Type B pancreatic cell (in vitro differentiated cells): ENCODE data around the gene MAP1S. TPM values are rescaled to one million over a fixed set of nuclear protein-coding genes. Genes with fewer than 3 reads are reported as not detected.

ENCODE experiments used
- DNase-seq: peaks from one replicate; pipeline ENCODE4 v3.0.0; 2021; ENCODE audit warnings: mixed read lengths; ENCODE audit not compliant: unreplicated experiment; ENCODE audit errors: extremely low spot score
- H3K27ac Mint-ChIP-seq: 2 replicates; pipeline ENCODE4 v1.8.0; 2021; ENCODE audit warnings: mild to moderate bottlenecking, mixed read lengths
- H3K27me3 Mint-ChIP-seq: 2 replicates; pipeline ENCODE4 v1.8.0; 2021; ENCODE audit warnings: mixed read lengths
- H3K36me3 Mint-ChIP-seq: 2 replicates; pipeline ENCODE4 v1.8.0; 2021; ENCODE audit warnings: mixed read lengths
- H3K4me1 Mint-ChIP-seq: one replicate; pipeline ENCODE4 v1.8.0; 2021; ENCODE audit warnings: mixed read lengths; ENCODE audit not compliant: unreplicated experiment
- H3K4me3 Mint-ChIP-seq: 2 replicates; pipeline ENCODE4 v1.8.0; 2021; ENCODE audit warnings: mild to moderate bottlenecking, mixed read lengths
- H3K9me3 Mint-ChIP-seq: 2 replicates; pipeline ENCODE4 v1.8.0; 2021; ENCODE audit warnings: mixed read lengths
- CTCF ChIP-seq: fragments of 200-600 bp; sonication (generic); conservative IDR thresholded peaks from 2 replicates; pipeline ENCODE4 v1.5.0; 2021; ENCODE audit warnings: antibody characterized with exemption, mild to moderate bottlenecking
- total RNA-seq: library from RNA; stranded (reverse); gene quantifications from 2 replicates; pipeline ENCODE4 v1.2.1, GENCODE V29; 2021; ENCODE audit warnings: low replicate concordance

MAP1S gene
- total RNA-seq, 1 donor from 2014 or later: 87.1 TPM

- H3K4me1 Mint-ChIP-seq: peaks cover 17% of the 10 kb centered on the region
- no peak overlapping the region for H3K27ac Mint-ChIP-seq
- no peak for TF ChIP-seq CTCF
- no peaks in the 10 kb centered on the region for H3K27me3 Mint-ChIP-seq
- no peaks in the 10 kb centered on the region for H3K9me3 Mint-ChIP-seq
- H3K4me3 Mint-ChIP-seq: no peak overlapping the region
- H3K36me3 Mint-ChIP-seq: no peaks in the 10 kb centered on the region
- no peak for DNase-seq
Measured at GRCh38 chr19:17755443-17755890, 36.2 kb downstream of the MAP1S start.

- Mint-ChIP-seq H3K4me1 (peaks cover 17% of the 10 kb centered on the region), H3K27me3 (no peaks in the 10 kb centered on the region), H3K36me3 (no peaks in the 10 kb centered on the region), H3K27ac (no peak overlapping the region), H3K9me3 (no peaks in the 10 kb centered on the region), H3K4me3 (no peak overlapping the region)
- no peak for DNase-seq
- no peak for TF ChIP-seq CTCF
Measured at GRCh38 chr19:17755977-17756670, 36.8 kb downstream of the MAP1S start.

GRCh38 chr19:17757125-17757524, 37.8 kb downstream of the MAP1S start:
- no peak for DNase-seq
- H3K27me3 Mint-ChIP-seq: no peaks in the 10 kb centered on the region

GRCh38 chr19:17758515-17758914, 39.2 kb downstream of the MAP1S start:
- Mint-ChIP-seq H3K36me3 (no peaks in the 10 kb centered on the region), H3K27ac (no peak overlapping the region), H3K4me1 (peaks cover 17% of the 10 kb centered on the region), H3K9me3 (no peaks in the 10 kb centered on the region), H3K27me3 (no peaks in the 10 kb centered on the region), H3K4me3 (no peak overlapping the region)
- no peak for TF ChIP-seq CTCF
- no peak for DNase-seq

More at GRCh38 chr19:17757125-17757524, 37.8 kb downstream of the MAP1S start:
- no peak overlapping the region for H3K27ac Mint-ChIP-seq
- H3K36me3 Mint-ChIP-seq: no peaks in the 10 kb centered on the region
- H3K9me3 Mint-ChIP-seq: no peaks in the 10 kb centered on the region
- peaks cover 17% of the 10 kb centered on the region for H3K4me1 Mint-ChIP-seq
- no peak overlapping the region for H3K4me3 Mint-ChIP-seq
- TF ChIP-seq CTCF: no peak

GRCh38 chr19:17761148-17761547, 41.9 kb downstream of the MAP1S start:
- TF ChIP-seq CTCF: no peak
- DNase-seq: no peak
- Mint-ChIP-seq H3K4me1 (peaks cover 5% of the 10 kb centered on the region), H3K9me3 (no peaks in the 10 kb centered on the region), H3K36me3 (no peaks in the 10 kb centered on the region), H3K4me3 (no peak overlapping the region), H3K27me3 (no peaks in the 10 kb centered on the region), H3K27ac (no peak overlapping the region)
